ENCODE results near the gene TAS2R1. TPM values are rescaled to one million over a fixed set of nuclear protein-coding genes. Genes with fewer than 3 reads are reported as not detected.

TAS2R1 gene
- not detected for polyA plus RNA-seq (2013, experiment 1 of 2)
- not detected for polyA plus RNA-seq (2013, experiment 2 of 2)

- Histone ChIP-seq H3K36me3 (ENCODE audit: insufficient read depth, low read length) (no peaks in the 10 kb centered on the region), H3K27ac (ENCODE audit: low read depth, low read length) (no peak within 1 kb of the TSS), H3K4me3 (ENCODE audit: low read length) (no peak within 1 kb of the TSS), H3K27me3 (ENCODE audit: insufficient read depth, low read length) (no peaks in the 10 kb centered on the region), H3K4me1 (ENCODE audit: insufficient read depth, low read length) (no peaks in the 10 kb centered on the region), H3K9me3 (ENCODE audit: insufficient read depth, low read depth, low read length) (no peaks in the 10 kb centered on the region), H3K9ac (ENCODE audit: low read depth, low read length) (no peak within 1 kb of the TSS)
- no CpG with 5 or more reads among the region's 1 CpG for WGBS
These were observed at the start of gene TAS2R1 for GRCh38 chr5:9630251-9630650. TSS of gene TAS2R1 (minus strand) at chr5:9630351. CDS start at chr5:9630032, 319 bp downstream.

- Histone ChIP-seq H3K9ac (ENCODE audit: low read depth, low read length) (no peak overlapping the region), H3K36me3 (ENCODE audit: insufficient read depth, low read length) (no peaks in the 10 kb centered on the region), H3K4me1 (ENCODE audit: insufficient read depth, low read length) (no peaks in the 10 kb centered on the region), H3K4me3 (ENCODE audit: low read length) (no peak overlapping the region), H3K9me3 (ENCODE audit: insufficient read depth, low read depth, low read length) (no peaks in the 10 kb centered on the region), H3K27me3 (ENCODE audit: insufficient read depth, low read length) (no peaks in the 10 kb centered on the region), H3K27ac (ENCODE audit: low read depth, low read length) (no peak overlapping the region)
- no CpG with 5 or more reads among the region's 1 CpG for WGBS
These were observed 40.2 kb upstream of the TAS2R1 start for GRCh38 chr5:9670371-9670770.

- Histone ChIP-seq H3K4me1 (ENCODE audit: insufficient read depth, low read length) (no peaks in the 10 kb centered on the region), H3K9ac (ENCODE audit: low read depth, low read length) (no peak overlapping the region), H3K27me3 (ENCODE audit: insufficient read depth, low read length) (no peaks in the 10 kb centered on the region), H3K9me3 (ENCODE audit: insufficient read depth, low read depth, low read length) (no peaks in the 10 kb centered on the region), H3K27ac (ENCODE audit: low read depth, low read length) (no peak overlapping the region), H3K36me3 (ENCODE audit: insufficient read depth, low read length) (no peaks in the 10 kb centered on the region), H3K4me3 (ENCODE audit: low read length) (no peak overlapping the region)
- WGBS = 87% methylated on average over 2 of the region's 2 CpGs
These were observed 37.8 kb upstream of the TAS2R1 start for GRCh38 chr5:9667906-9668305.

- no peak overlapping the region for H3K9ac ChIP-seq (ENCODE audit: low read depth, low read length)
- WGBS = 88% methylated on average over 6 of the region's 6 CpGs
- H3K36me3 ChIP-seq (ENCODE audit: insufficient read depth, low read length) = no peaks in the 10 kb centered on the region
- H3K9me3 ChIP-seq (ENCODE audit: insufficient read depth, low read depth, low read length) = no peaks in the 10 kb centered on the region
- no peak overlapping the region for H3K4me3 ChIP-seq (ENCODE audit: low read length)
- H3K4me1 ChIP-seq (ENCODE audit: insufficient read depth, low read length) = no peaks in the 10 kb centered on the region
- no peaks in the 10 kb centered on the region for H3K27me3 ChIP-seq (ENCODE audit: insufficient read depth, low read length)
- no peak overlapping the region for H3K27ac ChIP-seq (ENCODE audit: low read depth, low read length)
These were observed 33.7 kb upstream of the TAS2R1 start for GRCh38 chr5:9663891-9664290.

- Histone ChIP-seq H3K27me3 (ENCODE audit: insufficient read depth, low read length) (no peaks in the 10 kb centered on the region), H3K36me3 (ENCODE audit: insufficient read depth, low read length) (no peaks in the 10 kb centered on the region), H3K4me1 (ENCODE audit: insufficient read depth, low read length) (no peaks in the 10 kb centered on the region), H3K4me3 (ENCODE audit: low read length) (no peak overlapping the region), H3K9ac (ENCODE audit: low read depth, low read length) (no peak overlapping the region), H3K27ac (ENCODE audit: low read depth, low read length) (no peak overlapping the region), H3K9me3 (ENCODE audit: insufficient read depth, low read depth, low read length) (no peaks in the 10 kb centered on the region)
- 84% methylated on average over 5 of the region's 6 CpGs for WGBS
These were observed 31.3 kb upstream of the TAS2R1 start for GRCh38 chr5:9661316-9662015.

- no peaks in the 10 kb centered on the region for H3K4me1 ChIP-seq (ENCODE audit: insufficient read depth, low read length)
- 96% methylated on average over 2 of the region's 2 CpGs for whole genome bisulfite sequencing
- no peaks in the 10 kb centered on the region for H3K27me3 ChIP-seq (ENCODE audit: insufficient read depth, low read length)
- H3K9me3 ChIP-seq (ENCODE audit: insufficient read depth, low read depth, low read length) = no peaks in the 10 kb centered on the region
- no peak overlapping the region for H3K4me3 ChIP-seq (ENCODE audit: low read length)
- H3K9ac ChIP-seq (ENCODE audit: low read depth, low read length) = no peak overlapping the region
- H3K36me3 ChIP-seq (ENCODE audit: insufficient read depth, low read length) = no peaks in the 10 kb centered on the region
- no peak overlapping the region for H3K27ac ChIP-seq (ENCODE audit: low read depth, low read length)
These were observed 28.6 kb upstream of the TAS2R1 start for GRCh38 chr5:9658706-9659105.

- no peaks in the 10 kb centered on the region for H3K4me1 ChIP-seq (ENCODE audit: insufficient read depth, low read length)
- no peak overlapping the region for H3K9ac ChIP-seq (ENCODE audit: low read depth, low read length)
- 96% methylated on average over 1 of the region's 1 CpG for WGBS
- H3K4me3 ChIP-seq (ENCODE audit: low read length) = no peak overlapping the region
- H3K9me3 ChIP-seq (ENCODE audit: insufficient read depth, low read depth, low read length) = no peaks in the 10 kb centered on the region
- H3K27ac ChIP-seq (ENCODE audit: low read depth, low read length) = no peak overlapping the region
- H3K27me3 ChIP-seq (ENCODE audit: insufficient read depth, low read length) = no peaks in the 10 kb centered on the region
- H3K36me3 ChIP-seq (ENCODE audit: insufficient read depth, low read length) = no peaks in the 10 kb centered on the region
These were observed 27.7 kb upstream of the TAS2R1 start for GRCh38 chr5:9657819-9658218.

- Histone ChIP-seq H3K4me3 (ENCODE audit: low read length) (no peak overlapping the region), H3K4me1 (ENCODE audit: insufficient read depth, low read length) (no peaks in the 10 kb centered on the region), H3K36me3 (ENCODE audit: insufficient read depth, low read length) (no peaks in the 10 kb centered on the region), H3K27ac (ENCODE audit: low read depth, low read length) (no peak overlapping the region), H3K9me3 (ENCODE audit: insufficient read depth, low read depth, low read length) (no peaks in the 10 kb centered on the region), H3K27me3 (ENCODE audit: insufficient read depth, low read length) (no peaks in the 10 kb centered on the region), H3K9ac (ENCODE audit: low read depth, low read length) (no peak overlapping the region)
- WGBS = 85% methylated on average over 1 of the region's 1 CpG
These were observed 25.5 kb upstream of the TAS2R1 start for GRCh38 chr5:9655641-9656040.

GRCh38 chr5:9654886-9655285 is 24.7 kb upstream of the TAS2R1 start:
- H3K9ac ChIP-seq (ENCODE audit: low read depth, low read length) = no peak overlapping the region
- no peak overlapping the region for H3K4me3 ChIP-seq (ENCODE audit: low read length)
- no peaks in the 10 kb centered on the region for H3K36me3 ChIP-seq (ENCODE audit: insufficient read depth, low read length)
- no peaks in the 10 kb centered on the region for H3K4me1 ChIP-seq (ENCODE audit: insufficient read depth, low read length)
- H3K27ac ChIP-seq (ENCODE audit: low read depth, low read length) = no peak overlapping the region
- H3K9me3 ChIP-seq (ENCODE audit: insufficient read depth, low read depth, low read length) = no peaks in the 10 kb centered on the region
- H3K27me3 ChIP-seq (ENCODE audit: insufficient read depth, low read length) = no peaks in the 10 kb centered on the region

GRCh38 chr5:9653811-9654210 is 23.7 kb upstream of the TAS2R1 start:
- Histone ChIP-seq H3K4me3 (ENCODE audit: low read length) (no peak overlapping the region), H3K36me3 (ENCODE audit: insufficient read depth, low read length) (no peaks in the 10 kb centered on the region), H3K27ac (ENCODE audit: low read depth, low read length) (no peak overlapping the region), H3K9ac (ENCODE audit: low read depth, low read length) (no peak overlapping the region), H3K4me1 (ENCODE audit: insufficient read depth, low read length) (no peaks in the 10 kb centered on the region), H3K27me3 (ENCODE audit: insufficient read depth, low read length) (no peaks in the 10 kb centered on the region), H3K9me3 (ENCODE audit: insufficient read depth, low read depth, low read length) (no peaks in the 10 kb centered on the region)
- WGBS = 85% methylated on average over 2 of the region's 2 CpGs

- no peak overlapping the region for H3K27ac ChIP-seq (ENCODE audit: low read depth, low read length)
- no peaks in the 10 kb centered on the region for H3K36me3 ChIP-seq (ENCODE audit: insufficient read depth, low read length)
- H3K9me3 ChIP-seq (ENCODE audit: insufficient read depth, low read depth, low read length) = no peaks in the 10 kb centered on the region
- H3K27me3 ChIP-seq (ENCODE audit: insufficient read depth, low read length) = no peaks in the 10 kb centered on the region
- no peak overlapping the region for H3K4me3 ChIP-seq (ENCODE audit: low read length)
- 92% methylated on average over 7 of the region's 7 CpGs for WGBS
- no peak overlapping the region for H3K9ac ChIP-seq (ENCODE audit: low read depth, low read length)
- no peaks in the 10 kb centered on the region for H3K4me1 ChIP-seq (ENCODE audit: insufficient read depth, low read length)
These were observed 22.9 kb upstream of the TAS2R1 start for GRCh38 chr5:9653061-9653460.

- Histone ChIP-seq H3K9me3 (ENCODE audit: insufficient read depth, low read depth, low read length) (no peaks in the 10 kb centered on the region), H3K27me3 (ENCODE audit: insufficient read depth, low read length) (no peaks in the 10 kb centered on the region), H3K27ac (ENCODE audit: low read depth, low read length) (no peak overlapping the region), H3K9ac (ENCODE audit: low read depth, low read length) (no peak overlapping the region), H3K36me3 (ENCODE audit: insufficient read depth, low read length) (no peaks in the 10 kb centered on the region), H3K4me3 (ENCODE audit: low read length) (no peak overlapping the region), H3K4me1 (ENCODE audit: insufficient read depth, low read length) (no peaks in the 10 kb centered on the region)
- 80% methylated on average over 1 of the region's 3 CpGs for WGBS
These were observed 22.1 kb upstream of the TAS2R1 start for GRCh38 chr5:9652295-9652694.

Data from HUES64 (cell line).